Naive thymus-derived CD8-positive, alpha-beta T cell (primary cell): ENCODE measurements around the gene WSCD2. TPM values are rescaled to one million over a fixed set of nuclear protein-coding genes. Genes with fewer than 3 reads are reported as not detected.
A peak's percentile ranks its signal among the peaks of the same experiment; 100 is the strongest.
"Not testable (repeated sequence)": the region's sequence is repeated elsewhere in the genome, so short reads cannot be mapped to it uniquely, and the experiment has no call there.

Source experiments
- ATAC-seq, 2 donors: fragments of 150-1000 bp; cut with Tn5 transposase in 1 of 2; sonication (Bioruptor Pico), chemical (Tn5 transposase) in 1 of 2; 1 replicate in 1 of 2; 2 replicates in 1 of 2; pipeline ENCODE4 v1.10.0; 2021; ENCODE audit warnings: mild to moderate bottlenecking in 2 of 2, moderate library complexity in 2 of 2
- POLR2A ChIA-PET: fragments of 350-600 bp; sonication (Branson Sonifier 250); formaldehyde crosslinking; loops from one replicate; lab custom pipeline; 2021; ENCODE audit warnings: antibody characterized with exemption; lab: Charles Lee
- DNase-seq, 10 donors: peaks; one replicate each; pipeline versions ENCODE4 v3.0.0 to v3.0.0-alpha.2; 2020 to 2022
- H3K27ac Mint-ChIP-seq, 10 donors: one replicate each; pipeline ENCODE4 v1.8.0; 2020 to 2022; ENCODE audit warnings: mild to moderate bottlenecking in 10 of 10, mixed read lengths in 10 of 10, moderate library complexity in 4 of 10, inconsistent platforms in 1 of 10
- H3K27me3 Mint-ChIP-seq, 5 donors: one replicate each; pipeline ENCODE4 v1.8.0; 2021 to 2022; ENCODE audit warnings: mixed read lengths in 5 of 5
- H3K36me3 Mint-ChIP-seq, 3 donors: one replicate each; pipeline ENCODE4 v1.8.0; 2020 to 2022; ENCODE audit warnings: mixed read lengths in 3 of 3, mild to moderate bottlenecking in 2 of 3, inconsistent platforms in 1 of 3
- H3K4me1 Mint-ChIP-seq, 4 donors: one replicate each; pipeline ENCODE4 v1.8.0; 2021 to 2022; ENCODE audit warnings: mixed read lengths in 4 of 4
- H3K4me3 Mint-ChIP-seq, 10 donors: one replicate each; pipeline ENCODE4 v1.8.0; 2020 to 2022; ENCODE audit warnings: mild to moderate bottlenecking in 10 of 10, mixed read lengths in 10 of 10, moderate library complexity in 6 of 10, inconsistent platforms in 1 of 10
- H3K9me3 Mint-ChIP-seq, 9 donors: one replicate each; pipeline ENCODE4 v1.8.0; 2020 to 2022; ENCODE audit warnings: mixed read lengths in 9 of 9, mild to moderate bottlenecking in 3 of 9, inconsistent platforms in 1 of 9, moderate library complexity in 1 of 9
- polyA plus RNA-seq, 3 donors: library from polyadenylated mRNA; unstranded; fragments of 300-500 nt; fragmentation: Illumina TruSeq; gene quantifications; one replicate each; pipeline ENCODE4 v1.2.3, GENCODE V29; 2021
- total RNA-seq, 8 experiments: library from RNA in 2 of 8; stranded (reverse) in 2 of 8; gene quantifications; one replicate each; pipeline ENCODE4 v1.2.3 and lab custom pipeline; 2021 to 2026

The WSCD2 gene
- total and polyA plus RNA-seq, 5 experiments from 2014 or later: not detected

- H3K27ac Mint-ChIP-seq: no peak overlapping the region
- POLR2A ChIA-PET: no interaction called here
- H3K4me3 Mint-ChIP-seq: no peak overlapping the region
- DNase-seq (no peak), ATAC-seq (no peak)
- H3K4me1 Mint-ChIP-seq: no peaks in the 10 kb centered on the region
- H3K9me3 Mint-ChIP-seq: peaks cover 0 to 19% (median 2%) of the 10 kb centered on the region in 9 donors
- H3K36me3 Mint-ChIP-seq: no peaks in the 10 kb centered on the region
- peaks cover 10 to 69% (median 37%) of the 10 kb centered on the region in 5 donors for H3K27me3 Mint-ChIP-seq
These were observed 84.9 kb downstream of the WSCD2 start for GRCh38 chr12:108213871-108214445.

- H3K4me3 Mint-ChIP-seq: no peak overlapping the region
- no peaks in the 10 kb centered on the region for H3K36me3 Mint-ChIP-seq
- no peak for ATAC-seq
- DNase-seq: peak in 2 of 10 donors; percentile 3 to 18
- peaks cover 14 to 70% (median 38%) of the 10 kb centered on the region in 5 donors for H3K27me3 Mint-ChIP-seq
- H3K4me1 Mint-ChIP-seq: no peaks in the 10 kb centered on the region
- peaks cover 0 to 19% (median 4%) of the 10 kb centered on the region in 9 donors for H3K9me3 Mint-ChIP-seq
- POLR2A ChIA-PET: no interaction called here
- no peak overlapping the region for H3K27ac Mint-ChIP-seq
These were observed 85.4 kb downstream of the WSCD2 start for GRCh38 chr12:108214486-108214885.

- POLR2A ChIA-PET: no interaction called here
- H3K4me3 Mint-ChIP-seq: no peak overlapping the region
- ATAC-seq (no peak), DNase-seq (no peak)
- no peaks in the 10 kb centered on the region for H3K4me1 Mint-ChIP-seq
- H3K27me3 Mint-ChIP-seq: peaks cover 11 to 70% (median 36%) of the 10 kb centered on the region in 5 donors
- no peaks in the 10 kb centered on the region for H3K36me3 Mint-ChIP-seq
- H3K9me3 Mint-ChIP-seq: peaks cover 0 to 19% (median 2%) of the 10 kb centered on the region in 9 donors
- H3K27ac Mint-ChIP-seq: no peak overlapping the region
These were observed 86.4 kb downstream of the WSCD2 start for GRCh38 chr12:108215458-108215857.

- Mint-ChIP-seq H3K9me3 (peaks cover 0 to 8% (median 0%) of the 10 kb centered on the region in 9 donors), H3K27me3 (peaks cover 6 to 45% (median 20%) of the 10 kb centered on the region in 5 donors), H3K4me3 (no peak overlapping the region), H3K27ac (no peak overlapping the region), H3K36me3 (no peaks in the 10 kb centered on the region), H3K4me1 (no peaks in the 10 kb centered on the region)
- no peak for ATAC-seq
- POLR2A ChIA-PET: no interaction called here
- DNase-seq: no peak
These were observed 89.8 kb downstream of the WSCD2 start for GRCh38 chr12:108218921-108219320.

- POLR2A ChIA-PET, DNase-seq, ATAC-seq: not testable (repeated sequence)
These were observed 96.0 kb downstream of the WSCD2 start for GRCh38 chr12:108225101-108225500.

GRCh38 chr12:108226866-108227265, 97.8 kb downstream of the WSCD2 start:
- no peak overlapping the region for H3K4me3 Mint-ChIP-seq
- H3K4me1 Mint-ChIP-seq: no peaks in the 10 kb centered on the region
- POLR2A ChIA-PET: no interaction called here
- no peaks in the 10 kb centered on the region for H3K36me3 Mint-ChIP-seq
- peaks cover 0 to 20% (median 0%) of the 10 kb centered on the region in 9 donors for H3K9me3 Mint-ChIP-seq
- no peak for ATAC-seq
- H3K27me3 Mint-ChIP-seq: peaks cover 7 to 31% (median 12%) of the 10 kb centered on the region in 5 donors
- DNase-seq: no peak
- H3K27ac Mint-ChIP-seq: no peak overlapping the region

More at GRCh38 chr12:108225101-108225500, 96.0 kb downstream of the WSCD2 start:
- H3K4me1 Mint-ChIP-seq, H3K4me3 Mint-ChIP-seq, H3K36me3 Mint-ChIP-seq, H3K27ac Mint-ChIP-seq: not testable (repeated sequence)
- H3K27me3 Mint-ChIP-seq: peaks cover 3 to 19% (median 7%) of the 10 kb centered on the region in 5 donors
- H3K9me3 Mint-ChIP-seq: peaks cover 0 to 20% (median 0%) of the 10 kb centered on the region in 9 donors

GRCh38 chr12:108228746-108229145, 99.7 kb downstream of the WSCD2 start:
- no peak for DNase-seq
- H3K27me3 Mint-ChIP-seq: peaks cover 7 to 34% (median 14%) of the 10 kb centered on the region in 5 donors
- POLR2A ChIA-PET: no interaction called here
- no peak for ATAC-seq
- H3K4me1 Mint-ChIP-seq: no peaks in the 10 kb centered on the region
- H3K36me3 Mint-ChIP-seq: no peaks in the 10 kb centered on the region
- H3K4me3 Mint-ChIP-seq: no peak overlapping the region
- H3K27ac Mint-ChIP-seq: peak overlapping the region in 1 of 10 donors; percentile 30
- peaks cover 0 to 20% (median 0%) of the 10 kb centered on the region in 9 donors for H3K9me3 Mint-ChIP-seq

- Mint-ChIP-seq H3K36me3 (no peaks in the 10 kb centered on the region), H3K4me1 (no peaks in the 10 kb centered on the region), H3K4me3 (no peak overlapping the region), H3K27me3 (peaks cover 9 to 38% (median 18%) of the 10 kb centered on the region in 5 donors), H3K27ac (no peak overlapping the region), H3K9me3 (peaks cover 0 to 10% (median 0%) of the 10 kb centered on the region in 9 donors)
- POLR2A ChIA-PET: no interaction called here
- DNase-seq: no peak
- no peak for ATAC-seq
These were observed 102.2 kb downstream of the WSCD2 start for GRCh38 chr12:108231109-108231905.

- ATAC-seq: no peak
- no peaks in the 10 kb centered on the region for H3K4me1 Mint-ChIP-seq
These were observed 102.9 kb downstream of the WSCD2 start for GRCh38 chr12:108231909-108232434.

GRCh38 chr12:108232565-108232964, 103.5 kb downstream of the WSCD2 start:
- no peaks in the 10 kb centered on the region for H3K4me1 Mint-ChIP-seq
- ATAC-seq (no peak), DNase-seq (no peak)
- H3K36me3 Mint-ChIP-seq: no peaks in the 10 kb centered on the region
- H3K4me3 Mint-ChIP-seq: no peak overlapping the region
- peaks cover 13 to 45% (median 21%) of the 10 kb centered on the region in 5 donors for H3K27me3 Mint-ChIP-seq
- POLR2A ChIA-PET: no interaction called here
- H3K9me3 Mint-ChIP-seq: peaks cover 0 to 13% (median 0%) of the 10 kb centered on the region in 9 donors
- no peak overlapping the region for H3K27ac Mint-ChIP-seq

More at GRCh38 chr12:108231909-108232434, 102.9 kb downstream of the WSCD2 start:
- Mint-ChIP-seq H3K27me3 (peaks cover 12 to 45% (median 20%) of the 10 kb centered on the region in 5 donors), H3K27ac (no peak overlapping the region), H3K9me3 (peaks cover 0 to 11% (median 0%) of the 10 kb centered on the region in 9 donors), H3K36me3 (no peaks in the 10 kb centered on the region), H3K4me3 (no peak overlapping the region)
- no peak for DNase-seq
- POLR2A ChIA-PET: no interaction called here

GRCh38 chr12:108234158-108234557, 105.1 kb downstream of the WSCD2 start:
- H3K27me3 Mint-ChIP-seq: peaks cover 15 to 56% (median 29%) of the 10 kb centered on the region in 5 donors
- no peaks in the 10 kb centered on the region for H3K4me1 Mint-ChIP-seq
- POLR2A ChIA-PET: no interaction called here
- no peak for DNase-seq
- H3K36me3 Mint-ChIP-seq: no peaks in the 10 kb centered on the region
- no peak for ATAC-seq
- no peak overlapping the region for H3K27ac Mint-ChIP-seq
- H3K9me3 Mint-ChIP-seq: peaks cover 0 to 12% (median 0%) of the 10 kb centered on the region in 9 donors
- no peak overlapping the region for H3K4me3 Mint-ChIP-seq

GRCh38 chr12:108235197-108235984, 106.3 kb downstream of the WSCD2 start:
- ATAC-seq: no peak
- POLR2A ChIA-PET: no interaction called here
- Mint-ChIP-seq H3K4me1 (no peaks in the 10 kb centered on the region), H3K27ac (no peak overlapping the region), H3K36me3 (no peaks in the 10 kb centered on the region), H3K27me3 (peaks cover 16 to 58% (median 31%) of the 10 kb centered on the region in 5 donors), H3K9me3 (peaks cover 0 to 16% (median 2%) of the 10 kb centered on the region in 9 donors), H3K4me3 (no peak overlapping the region)
- no peak for DNase-seq
